ENCODE results near the gene MORN3. TPM values are rescaled to one million over a fixed set of nuclear protein-coding genes. Genes with fewer than 3 reads are reported as not detected.
A peak's percentile ranks its signal among the peaks of the same experiment; 100 is the strongest.

Gene MORN3
- total and polyA plus RNA-seq, 10 of the 15 experiments (the other 5 are each of a cell fraction or from before 2014, with no cell fraction given): 0.08 to 0.34 (median 0.17) TPM

GRCh38 chr12:121651320-121651719 is 18.1 kb downstream of the MORN3 start (continued):
- TF ChIP-seq FOS (IDR thresholded peaks at IDR 0.05; ENCODE audit: borderline replicate concordance, extremely low read depth, insufficient read length): no peak
- no peak for TF ChIP-seq GABPA (IDR thresholded peaks at IDR 0.05; ENCODE audit: low read depth)
- no peak for TF ChIP-seq NRF1 (conservative IDR thresholded peaks at IDR 0.05; ENCODE audit: low read depth, low read length)
- TF ChIP-seq RUNX3 (IDR thresholded peaks at IDR 0.05; ENCODE audit: low read length): no peak
- TF ChIP-seq MEF2A (IDR thresholded peaks at IDR 0.05; ENCODE audit: insufficient read depth, low read depth, low read length): no peak
- TF ChIP-seq ZBTB11 (CRISPR knock-in tag; IDR thresholded peaks at IDR 0.05): no peak

DNA sequence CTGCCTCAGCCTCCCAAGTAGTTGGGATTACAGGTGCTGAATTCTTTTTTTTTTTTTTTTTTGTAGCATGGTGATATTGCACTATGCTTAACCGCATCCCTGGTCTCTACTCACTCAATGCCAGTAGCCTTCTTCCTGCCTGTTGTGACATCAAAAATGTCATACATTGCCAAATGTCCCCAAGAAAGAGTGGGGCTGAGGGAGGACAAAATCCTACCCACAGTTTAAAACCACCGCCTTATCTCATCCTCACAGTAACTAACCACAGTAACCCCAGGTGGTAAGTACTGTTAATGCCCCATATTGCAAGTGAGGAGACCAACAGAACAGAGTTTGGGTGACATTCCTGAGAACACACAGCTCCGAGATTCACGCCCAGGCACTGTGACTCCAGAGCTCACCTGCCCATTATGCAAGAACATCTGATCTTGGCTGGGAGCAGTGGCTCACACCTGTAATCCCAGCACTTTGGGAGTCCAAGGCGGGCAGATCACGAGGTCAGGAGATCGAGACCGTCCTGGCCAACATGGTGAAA is 19.6 kb downstream of the MORN3 start:
- H2AFZ ChIP-seq (ENCODE audit: control insufficient read depth, low read depth, low read length): no peak overlapping the region
- H3K4me2 ChIP-seq (ENCODE audit: control insufficient read depth, insufficient read depth): no peak overlapping the region
- ATAC-seq (peak; percentile 52; the same call in 2 of the 3 replicates), FAIRE-seq (no peak), DNase-seq (ENCODE audit: low read depth, low spot score) (no peak)
- ChIA-PET POLR2A (interaction anchor here (1.5 to 2.5 kb wide), 2 partner anchors 10 to 23 kb away, joined by 4 to 10 read pairs; partner anchors contain the start of gene ORAI1), RAD21 (ENCODE audit: unreplicated experiment) (no interaction called here), SMC1A (ENCODE audit: uncharacterized antibody, unreplicated experiment) (interaction anchor here (0.9 kb wide), 1 partner anchor 21 kb away, joined by 3 read pairs; no protein-coding TSS in a partner anchor), CTCF (interaction anchor here (1.0 to 1.5 kb wide), 4 partner anchors 9 to 23 kb away, joined by 3 to 4 read pairs (median 3); no protein-coding TSS in a partner anchor)
- WGBS (ENCODE audit: insufficient coverage, insufficient replicate concordance, low lambda C conversion rate, missing lambda C conversion rate): 94% methylated on average over 7 of the region's 8 CpGs
- no peaks in the 10 kb centered on the region for H3K9me3 ChIP-seq (replicated peaks; ENCODE audit: control insufficient read depth, insufficient read depth, low read length)
- no TSS peak for BruUV-seq (replicated peaks)
- no peaks in the 10 kb centered on the region for H3K4me1 ChIP-seq (ENCODE audit: control insufficient read depth, insufficient read depth, low read length)
- H3K36me3 ChIP-seq (ENCODE audit: control insufficient read depth in 2 of 2, insufficient read depth in 2 of 2, low read length in 1 of 2): no peaks in the 10 kb centered on the region
- H4K20me1 ChIP-seq (ENCODE audit: control insufficient read depth, insufficient read depth): no peaks in the 10 kb centered on the region
- in situ Hi-C loops (cut with MboI) (no loop called here), intact Hi-C loops (cut with micrococcal nuclease; ENCODE audit: unreplicated experiment) (no loop called here)
- no peak overlapping the region for H3K27ac ChIP-seq (ENCODE audit: control insufficient read depth, insufficient read depth)
- no peak overlapping the region for H3K9ac ChIP-seq (ENCODE audit: control insufficient read depth, insufficient read depth, low read length)
- H3K79me2 ChIP-seq (ENCODE audit: control insufficient read depth, insufficient read depth, low read length): no peaks in the 10 kb centered on the region
- TF ChIP-seq, protein P1, sequence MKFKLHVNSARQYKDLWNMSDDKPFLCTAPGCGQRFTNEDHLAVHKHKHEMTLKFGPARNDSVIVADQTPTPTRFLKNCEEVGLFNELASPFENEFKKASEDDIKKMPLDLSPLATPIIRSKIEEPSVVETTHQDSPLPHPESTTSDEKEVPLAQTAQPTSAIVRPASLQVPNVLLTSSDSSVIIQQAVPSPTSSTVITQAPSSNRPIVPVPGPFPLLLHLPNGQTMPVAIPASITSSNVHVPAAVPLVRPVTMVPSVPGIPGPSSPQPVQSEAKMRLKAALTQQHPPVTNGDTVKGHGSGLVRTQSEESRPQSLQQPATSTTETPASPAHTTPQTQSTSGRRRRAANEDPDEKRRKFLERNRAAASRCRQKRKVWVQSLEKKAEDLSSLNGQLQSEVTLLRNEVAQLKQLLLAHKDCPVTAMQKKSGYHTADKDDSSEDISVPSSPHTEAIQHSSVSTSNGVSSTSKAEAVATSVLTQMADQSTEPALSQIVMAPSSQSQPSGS (IDR thresholded peaks at IDR 0.05; ENCODE audit: low read length): no peak
- TF ChIP-seq RUNX3 (IDR thresholded peaks at IDR 0.05; ENCODE audit: low read length): peak; percentile 42; the same call in 1 of the 2 replicates
- no peaks in the 10 kb centered on the region for H3K27me3 ChIP-seq (replicated peaks in 1 of 2; ENCODE audit: control insufficient read depth in 2 of 2, insufficient read depth in 2 of 2, low read length in 1 of 2)
- no peak overlapping the region for H3K4me3 ChIP-seq
